NCI-H226 (cell line): Measurements from ENCODE around the gene CDKAL1.
A peak's percentile ranks its signal among the peaks of the same experiment; 100 is the strongest.

ENCODE experiments used
- DNase-seq: peaks from one replicate; pipeline ENCODE4 v3.0.0-alpha.2; 2015

Gene CDKAL1

DNA sequence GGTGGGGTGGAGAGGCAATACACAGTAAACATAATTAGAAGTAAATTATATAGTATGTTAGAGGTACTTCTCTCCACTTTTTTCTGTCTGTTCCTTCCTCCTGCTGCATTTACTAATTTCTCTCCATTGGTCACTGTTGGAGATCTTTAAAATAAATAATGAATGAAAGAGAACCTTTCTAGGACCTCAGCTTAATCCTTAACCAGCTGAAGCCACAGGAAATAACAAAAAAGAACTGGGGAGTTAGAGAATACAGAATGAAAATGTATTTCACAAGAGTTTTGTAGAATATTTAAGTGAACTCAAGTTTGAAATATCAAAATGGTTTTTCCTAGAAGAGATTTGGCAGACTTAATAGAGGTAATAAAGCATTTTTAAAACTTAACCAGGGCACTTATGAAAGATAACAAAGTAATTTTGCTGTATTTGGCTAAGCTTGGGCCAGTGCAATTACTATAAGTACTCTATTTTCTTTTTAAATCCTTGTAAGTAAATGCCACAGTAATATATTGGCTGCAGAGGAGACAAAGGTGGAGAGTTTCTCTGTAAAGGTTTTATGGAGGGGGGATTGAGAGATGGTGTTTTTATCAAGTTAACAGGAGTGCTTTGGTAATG lies 405.0 kb downstream of the CDKAL1 start:
- DNase-seq = no peak

DNA sequence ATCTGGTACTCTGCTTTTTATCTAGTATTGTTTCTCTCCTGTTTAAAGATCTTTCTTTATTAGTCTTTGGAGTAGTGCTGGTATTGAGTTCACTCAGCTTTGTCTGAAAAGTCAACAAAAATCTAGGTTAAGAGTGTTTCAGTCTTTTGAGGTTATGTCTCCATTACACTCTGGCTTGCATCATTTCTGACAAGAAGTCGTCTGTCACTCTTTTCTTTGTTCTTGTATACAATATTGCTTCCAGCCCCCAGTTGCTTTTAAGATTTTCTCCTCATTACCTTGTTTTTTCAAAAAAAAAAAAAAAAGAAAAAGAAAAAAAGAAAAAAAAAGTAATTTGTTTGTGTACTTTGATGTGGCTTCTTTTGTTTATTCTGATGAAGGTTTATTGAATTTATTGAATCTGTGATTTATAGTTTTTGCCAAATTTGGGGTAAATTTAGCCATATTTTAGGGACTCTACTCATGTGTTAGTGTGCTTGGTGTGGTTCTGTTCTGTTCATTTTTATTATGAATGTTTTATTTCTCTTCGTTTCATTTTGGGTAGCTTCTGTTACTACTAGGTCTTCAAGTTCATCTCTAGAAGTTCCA lies 408.9 kb downstream of the CDKAL1 start:
- no peak for DNase-seq

DNA sequence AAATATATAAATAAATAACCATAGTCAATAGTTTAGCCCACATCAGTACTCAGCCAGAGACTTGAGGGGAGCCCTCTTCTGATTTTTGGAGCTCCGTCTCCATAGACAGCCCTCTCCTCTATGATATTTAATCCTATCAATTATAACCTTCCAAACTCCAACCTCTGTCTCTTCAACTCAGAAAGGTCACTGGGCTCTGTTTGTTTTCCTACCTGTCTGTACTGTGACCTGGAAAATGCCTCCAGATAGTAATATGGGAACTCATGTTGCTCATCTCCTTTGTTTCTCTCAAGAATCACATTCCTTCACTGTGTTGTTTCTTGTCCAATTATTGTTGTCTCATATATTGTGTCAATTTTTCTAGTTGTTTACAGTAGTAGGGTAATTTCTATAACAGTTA lies 409.7 kb downstream of the CDKAL1 start:
- no peak for DNase-seq

DNA sequence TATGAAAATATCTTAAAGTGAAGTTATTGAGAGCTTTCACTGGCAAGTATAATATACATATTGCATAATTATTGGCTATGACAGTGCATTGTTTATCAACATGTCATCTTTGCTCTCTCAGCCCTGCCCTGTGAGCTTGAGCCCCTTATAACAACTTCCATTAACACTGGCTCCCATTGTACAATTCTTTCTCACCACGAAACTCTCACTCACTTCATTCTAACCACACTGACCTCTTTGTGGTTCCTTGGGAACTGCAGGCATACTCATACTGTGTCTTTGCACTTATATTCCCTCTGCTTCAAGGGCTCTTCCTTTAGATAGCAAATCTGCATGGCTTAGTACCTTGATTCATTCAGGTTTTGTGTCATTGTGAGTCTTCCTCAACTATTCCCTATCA lies 411.8 kb downstream of the CDKAL1 start:
- DNase-seq = peak; percentile 16

DNA sequence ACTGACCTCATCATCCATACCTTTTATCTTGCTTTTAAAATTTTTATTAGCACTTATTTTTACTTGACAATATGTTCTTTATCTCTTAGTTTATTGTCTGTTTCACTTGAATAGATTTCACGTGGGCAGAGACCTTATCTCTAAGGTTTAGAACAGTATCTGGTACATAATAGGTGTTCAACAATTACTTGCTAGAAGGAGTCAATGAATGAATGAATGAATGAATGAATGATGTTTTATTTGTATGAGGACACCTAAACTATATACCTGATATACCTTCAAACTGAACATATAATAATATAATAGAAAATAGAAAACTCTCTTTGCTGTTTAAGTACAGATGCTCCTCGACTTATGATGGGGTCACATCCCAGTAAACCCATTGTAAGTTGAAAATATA lies 412.6 kb downstream of the CDKAL1 start:
- no peak for DNase-seq

DNA sequence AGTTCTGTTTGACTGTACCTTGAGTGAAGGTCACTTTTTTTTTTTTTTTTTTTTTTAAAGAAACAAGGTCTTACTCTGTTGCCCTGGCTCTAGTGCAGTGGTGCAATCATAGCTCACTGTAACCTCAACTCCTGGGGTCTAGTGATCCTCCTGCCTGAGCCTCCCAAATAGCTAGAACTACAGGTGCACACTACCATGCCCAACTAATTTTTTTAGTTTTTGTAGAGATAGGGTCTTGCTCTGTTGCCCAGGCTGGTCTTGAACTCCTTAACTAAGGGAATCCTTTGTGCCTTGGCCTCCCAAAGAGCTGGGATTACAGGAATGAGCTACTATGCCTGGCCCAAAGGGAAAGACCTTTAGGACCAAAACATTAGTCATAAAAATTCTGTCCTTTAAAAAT lies 413.7 kb downstream of the CDKAL1 start:
- no peak for DNase-seq

DNA sequence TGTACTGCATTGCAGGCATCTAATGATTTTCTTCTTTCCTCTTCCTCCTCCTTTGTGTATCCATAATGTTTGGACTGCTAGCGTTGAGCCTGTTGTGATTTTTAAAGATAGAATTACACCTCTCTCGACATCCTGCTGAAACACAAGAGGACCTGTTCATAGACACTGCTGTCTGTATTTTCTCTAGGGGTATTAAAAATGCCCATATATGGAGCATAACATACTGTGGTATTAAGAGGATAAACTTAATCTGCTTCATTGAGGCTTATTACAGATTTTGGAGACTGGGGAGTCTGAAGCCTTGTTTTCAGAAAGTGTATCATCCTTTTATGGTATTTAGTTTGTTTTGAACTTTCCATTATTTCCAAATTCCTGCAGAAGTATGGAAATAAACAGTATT lies 414.3 kb downstream of the CDKAL1 start:
- DNase-seq = no peak

DNA sequence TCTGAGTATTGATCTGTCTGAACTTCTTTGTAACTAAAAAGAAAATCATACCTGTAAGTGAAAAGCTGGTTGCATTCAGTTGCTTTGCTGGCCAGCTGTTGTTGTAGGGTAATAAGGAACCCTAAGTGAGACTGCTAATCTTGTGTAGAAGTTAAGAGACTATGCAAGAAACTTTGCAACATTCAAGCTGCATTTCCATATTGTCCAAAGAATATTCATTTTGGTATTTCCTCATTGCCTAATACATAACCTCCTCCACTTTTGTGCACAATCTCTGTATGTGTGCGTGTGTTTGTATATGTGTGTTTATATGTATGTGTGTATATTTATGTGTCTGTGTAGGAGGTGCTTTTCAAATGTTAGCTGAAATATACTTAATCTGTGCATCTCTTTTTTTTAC lies 414.9 kb downstream of the CDKAL1 start:
- no peak for DNase-seq

DNA sequence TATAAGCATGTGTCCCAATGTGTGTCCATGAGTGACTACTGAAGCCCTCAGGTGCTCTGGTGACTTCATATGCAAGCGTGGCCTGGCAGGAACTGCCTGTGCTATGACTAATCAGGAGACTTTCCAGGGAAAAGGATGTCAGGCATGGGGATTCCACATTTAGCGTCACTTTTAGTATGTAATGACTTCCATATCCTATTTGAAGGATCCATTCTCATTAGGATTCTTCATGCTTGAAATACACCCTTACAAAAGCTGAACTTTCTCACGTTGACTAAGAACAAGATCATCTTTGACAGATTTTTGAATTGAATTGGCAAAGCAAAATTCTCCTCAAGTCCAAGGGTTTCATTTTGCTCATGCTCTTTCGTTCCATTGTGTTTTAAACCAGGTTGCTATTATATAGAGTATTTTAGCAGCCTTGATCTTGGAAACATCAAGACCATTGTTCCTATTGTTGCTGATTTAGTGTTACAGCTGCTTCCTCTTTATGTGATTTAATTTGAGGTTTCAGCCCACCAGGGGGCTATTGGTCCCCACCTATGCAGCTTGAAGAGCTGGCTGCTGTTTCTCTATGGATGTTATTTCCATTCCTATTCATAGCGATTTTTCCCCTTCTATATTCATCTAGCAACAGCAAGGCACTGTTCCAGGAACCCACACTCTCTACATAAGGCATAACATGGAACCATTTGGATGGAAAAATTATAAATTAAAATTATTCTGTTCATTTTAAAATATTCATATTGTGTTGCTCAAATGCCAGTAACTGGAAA lies 418.6 kb downstream of the CDKAL1 start:
- peak; percentile 16 for DNase-seq

DNA sequence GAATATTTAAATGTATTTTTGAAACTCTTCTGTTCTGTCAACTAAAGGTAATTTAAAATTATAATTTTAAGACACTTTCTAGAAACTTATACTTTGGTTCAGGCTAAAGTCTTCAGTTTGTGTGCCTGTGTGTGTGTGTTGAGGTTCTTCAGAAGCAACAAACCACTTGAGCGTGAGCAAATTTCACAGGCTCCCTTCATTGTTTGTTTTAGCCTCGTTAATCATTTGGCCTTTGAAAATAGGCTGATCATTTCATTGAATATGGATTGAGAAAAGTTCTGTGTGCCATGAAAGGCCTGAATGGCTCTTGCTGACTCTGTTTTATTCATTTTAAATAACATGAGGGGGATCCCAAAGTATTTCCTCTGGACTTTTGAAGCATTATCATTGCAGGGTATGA lies 420.1 kb downstream of the CDKAL1 start:
- DNase-seq = no peak

DNA sequence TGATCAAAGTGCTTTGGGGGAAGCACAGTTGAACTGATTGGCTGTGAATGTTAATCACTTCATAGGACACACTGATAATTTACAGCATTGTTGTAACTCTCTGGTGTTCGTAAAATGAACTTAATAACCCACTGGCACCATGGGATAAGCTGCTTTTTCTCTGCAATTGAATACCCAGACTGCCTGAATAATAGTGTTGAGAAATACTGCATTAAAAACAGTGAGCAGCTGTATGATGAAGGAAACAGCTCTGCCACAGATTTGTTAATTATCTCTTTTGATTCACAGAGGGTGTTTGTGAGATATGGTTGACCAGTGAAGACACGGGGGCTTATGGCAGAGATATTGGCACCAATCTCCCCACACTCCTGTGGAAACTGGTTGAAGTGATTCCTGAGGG lies 420.9 kb downstream of the CDKAL1 start:
- DNase-seq = no peak

DNA sequence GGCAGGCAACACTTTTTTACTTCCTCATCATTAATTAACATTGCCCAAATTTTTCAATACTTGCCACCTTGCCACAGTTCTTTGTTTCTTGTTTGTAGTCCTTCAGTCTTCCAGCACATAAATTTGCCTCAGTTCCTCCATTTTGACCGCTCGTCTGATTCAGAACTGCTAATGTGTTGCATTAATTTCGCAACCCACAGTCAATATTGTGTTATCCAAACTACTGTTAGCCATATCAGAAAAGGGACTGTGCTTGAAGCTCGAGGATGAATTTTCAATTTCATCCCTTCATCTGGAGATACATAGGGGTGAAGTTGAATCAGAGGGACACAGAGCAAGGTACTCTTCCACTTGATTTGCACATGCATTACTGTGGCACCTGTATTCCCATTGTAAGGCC lies 421.5 kb downstream of the CDKAL1 start:
- no peak for DNase-seq

DNA sequence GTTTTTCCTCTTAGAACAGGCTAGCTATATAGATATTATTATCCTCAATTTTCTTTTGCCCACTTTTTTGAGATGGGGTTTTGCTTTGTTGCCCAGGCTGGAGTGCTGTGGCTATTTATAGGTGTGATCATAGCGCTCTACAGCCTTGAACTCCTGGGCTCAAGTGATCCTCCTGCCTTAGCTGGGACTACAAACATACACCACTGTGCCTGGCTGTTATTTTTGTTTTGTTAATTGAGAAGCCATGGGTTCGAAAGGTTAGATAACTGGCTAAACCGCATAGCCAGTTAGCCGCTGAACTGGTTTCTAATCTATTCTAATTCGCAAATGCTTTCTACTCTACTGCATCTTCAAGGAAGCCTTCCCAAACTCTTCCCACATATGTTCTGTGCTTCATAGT lies 425.8 kb downstream of the CDKAL1 start:
- no peak for DNase-seq

DNA sequence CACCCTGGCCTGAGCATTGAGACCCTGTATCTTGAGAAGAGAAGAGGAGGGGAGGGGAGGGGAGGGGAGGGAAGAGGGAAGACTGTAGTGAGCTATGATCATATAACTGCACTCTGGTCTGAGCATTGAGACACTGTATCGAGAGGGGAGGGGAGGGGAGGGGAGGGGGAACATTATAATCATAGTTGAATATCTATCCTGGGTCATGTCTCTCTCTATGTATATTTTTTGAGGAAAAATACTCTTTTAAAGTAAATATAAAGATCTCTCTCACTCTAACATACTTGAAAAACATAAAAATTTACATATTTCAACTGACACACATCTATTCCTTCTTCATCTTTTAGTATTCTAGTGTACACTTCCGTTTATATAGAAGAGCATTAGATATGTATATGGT lies 431.0 kb downstream of the CDKAL1 start:
- DNase-seq = no peak

DNA sequence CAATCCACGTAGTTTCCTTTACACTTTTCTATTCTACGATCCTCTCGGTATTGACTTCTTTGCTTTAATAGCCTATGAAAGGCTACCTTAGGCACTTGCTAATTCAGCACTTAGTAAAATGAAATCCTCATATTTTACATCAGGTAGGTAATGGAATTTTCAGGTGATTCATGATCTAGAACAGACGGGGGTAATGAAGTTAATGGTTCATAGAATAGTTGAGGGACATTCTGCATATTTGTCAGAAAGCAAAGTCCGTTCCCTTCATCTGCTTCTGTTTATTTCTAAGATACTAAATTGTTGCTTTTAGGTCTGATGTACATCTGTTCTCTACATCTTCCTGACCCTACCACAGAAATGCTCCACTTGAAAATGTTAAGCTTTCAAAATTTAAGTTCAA lies 431.7 kb downstream of the CDKAL1 start:
- DNase-seq = no peak

DNA sequence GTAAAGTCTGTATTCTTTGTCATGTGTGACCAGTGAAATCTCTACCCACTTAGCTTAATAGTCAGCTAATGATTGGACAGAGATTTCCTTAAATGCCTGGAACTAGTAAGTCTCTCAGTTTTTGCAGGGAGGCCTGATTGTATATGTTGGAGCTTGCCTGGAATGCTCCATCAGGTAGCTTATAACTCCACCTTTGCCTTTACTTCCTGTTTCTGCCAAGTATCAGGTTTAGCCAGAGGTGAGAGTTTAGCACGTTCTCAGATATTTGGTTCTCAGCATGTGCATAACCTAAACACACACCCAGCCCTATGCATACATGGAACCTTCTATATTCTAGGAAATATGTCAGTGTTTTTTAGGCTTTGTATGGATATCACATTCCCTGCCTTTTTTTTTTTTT lies 435.3 kb downstream of the CDKAL1 start:
- no peak for DNase-seq

DNA sequence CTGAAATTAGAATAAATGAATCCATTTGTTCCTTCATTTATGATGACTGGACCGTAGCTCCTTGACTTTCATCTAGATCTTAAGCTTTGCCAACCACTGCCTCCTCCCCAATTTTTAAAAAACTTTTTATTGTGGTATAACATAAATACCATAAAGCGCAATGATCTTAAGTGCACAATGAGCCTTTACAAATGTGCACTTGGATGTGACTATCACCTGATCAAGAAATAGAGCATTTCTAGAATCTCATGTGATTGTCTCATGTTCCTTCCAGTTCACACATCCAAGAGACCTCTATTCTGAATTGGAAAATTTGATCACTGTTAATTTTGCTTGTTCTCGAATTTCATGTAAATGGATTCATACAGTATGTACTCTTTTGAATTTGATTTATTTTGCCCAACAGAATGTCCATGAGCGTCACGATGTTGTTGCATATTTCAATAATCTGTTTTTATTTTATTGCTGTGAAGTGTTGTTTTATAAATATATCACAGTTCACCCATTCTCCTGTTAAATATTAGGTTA lies 442.2 kb downstream of the CDKAL1 start:
- no peak for DNase-seq

DNA sequence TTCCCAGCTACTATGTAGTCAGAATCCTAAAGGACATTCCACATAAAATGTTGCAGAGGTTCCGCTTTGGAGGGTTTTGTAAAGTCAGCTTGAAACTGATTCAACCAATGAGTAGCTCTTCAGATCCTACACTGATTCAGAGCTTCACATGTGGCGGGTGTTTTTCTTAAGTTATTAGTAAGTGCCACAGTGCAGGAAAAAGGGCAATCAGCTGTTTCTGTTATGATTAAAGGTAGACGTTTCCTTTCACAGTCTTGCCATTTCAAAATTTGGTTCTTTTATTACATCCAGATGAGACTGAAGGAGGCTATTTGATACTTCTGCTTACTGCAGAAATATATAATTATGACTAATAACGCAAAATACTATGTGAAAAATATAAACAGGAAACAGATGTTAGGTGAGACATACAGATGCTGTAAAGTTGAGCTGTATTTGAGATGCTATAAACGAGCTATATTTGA lies 443.9 kb downstream of the CDKAL1 start:
- DNase-seq = no peak

DNA sequence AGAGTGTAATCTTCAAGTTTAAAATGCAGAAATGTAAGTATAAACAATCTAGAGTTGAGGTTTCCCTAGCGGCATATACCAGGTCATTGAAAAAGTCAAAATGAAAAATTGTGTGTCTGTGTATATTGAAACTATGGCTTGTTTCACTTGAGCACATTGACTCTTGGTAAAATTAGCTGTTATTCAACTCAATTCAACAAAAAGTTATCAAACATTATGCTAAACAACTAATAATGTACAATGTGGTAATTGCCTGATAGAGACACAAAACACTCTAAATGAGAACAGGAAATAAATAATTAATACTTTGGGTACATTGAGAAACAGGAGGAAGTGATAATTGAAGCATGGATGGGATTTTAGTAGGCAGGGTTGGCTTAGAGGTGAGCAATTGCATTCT lies 444.8 kb downstream of the CDKAL1 start:
- no peak for DNase-seq

DNA sequence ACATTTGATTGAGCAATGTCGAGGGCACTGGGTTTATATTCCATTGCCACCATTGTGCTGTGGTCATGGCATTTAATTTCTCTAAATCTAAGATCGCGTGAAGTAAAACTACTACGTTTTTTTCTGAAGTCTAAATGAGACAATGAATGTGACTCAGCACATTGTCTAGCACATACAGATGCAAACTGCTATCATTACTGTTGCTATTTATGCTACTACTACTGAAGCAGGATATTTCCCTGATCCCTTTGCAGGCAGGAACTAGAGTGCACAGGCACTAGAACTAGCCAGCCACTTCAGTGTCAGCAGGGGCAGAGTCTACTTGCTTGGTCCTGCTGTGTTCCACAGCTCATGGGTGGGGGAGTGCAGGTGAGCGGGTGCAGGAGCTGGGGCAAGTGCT lies 449.7 kb downstream of the CDKAL1 start:
- DNase-seq = no peak

DNA sequence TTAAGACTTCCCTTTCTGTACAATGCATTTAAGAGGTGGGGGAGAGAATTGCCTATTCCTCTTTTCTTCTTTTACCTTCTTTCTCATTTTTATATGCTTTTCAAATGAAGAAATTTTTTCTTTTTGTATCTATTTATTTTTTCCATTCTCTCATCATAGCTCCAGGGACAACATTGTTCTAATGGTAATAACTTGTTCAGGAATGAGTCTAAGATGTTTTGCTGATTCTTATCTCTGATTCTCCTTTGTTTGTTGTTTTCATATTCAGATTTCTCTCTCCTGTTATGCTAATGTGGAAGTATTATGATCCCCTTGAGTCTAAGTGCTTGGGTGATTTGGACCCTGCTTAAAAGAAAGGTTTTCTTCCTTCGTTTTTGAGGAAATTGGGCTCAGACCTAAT lies 451.6 kb downstream of the CDKAL1 start:
- DNase-seq = no peak

DNA sequence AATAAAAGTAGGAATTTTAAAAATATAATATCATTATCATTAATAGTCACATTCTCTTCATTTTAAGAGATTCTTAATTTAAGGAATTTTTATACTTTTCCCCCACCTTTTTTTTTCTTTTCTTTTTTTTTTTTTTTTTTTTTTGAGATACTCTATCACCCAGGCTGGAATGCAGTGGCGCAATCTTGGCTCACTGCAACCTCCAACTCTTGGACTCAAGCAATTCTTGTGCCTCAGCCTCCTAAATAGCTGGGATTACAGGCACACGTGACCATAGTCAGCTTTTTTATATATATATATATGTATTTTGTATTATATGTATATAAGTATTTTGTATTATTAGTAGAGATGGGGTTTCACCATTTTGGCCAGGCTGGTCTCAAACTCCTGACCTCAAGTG lies 457.7 kb downstream of the CDKAL1 start:
- peak; percentile 24 for DNase-seq

DNA sequence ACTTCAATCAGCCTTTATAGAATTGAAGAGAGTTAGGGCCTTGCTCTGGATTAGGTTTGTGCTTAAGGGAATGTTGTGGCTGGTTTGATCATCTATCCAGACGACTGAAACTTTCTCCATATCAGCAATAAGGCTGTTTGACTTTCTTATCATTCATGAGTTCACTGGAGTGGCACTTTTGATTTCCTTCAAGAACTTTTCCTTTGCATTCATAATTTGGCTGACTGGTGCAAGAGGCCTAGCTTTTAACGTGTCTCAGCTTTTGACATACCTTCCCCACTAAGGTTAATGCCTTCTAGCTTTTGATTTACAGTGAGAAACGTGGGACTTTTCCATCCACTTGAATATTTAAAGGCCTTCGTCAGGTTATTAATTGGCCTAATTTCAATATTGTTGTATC lies 461.8 kb downstream of the CDKAL1 start:
- no peak for DNase-seq

DNA sequence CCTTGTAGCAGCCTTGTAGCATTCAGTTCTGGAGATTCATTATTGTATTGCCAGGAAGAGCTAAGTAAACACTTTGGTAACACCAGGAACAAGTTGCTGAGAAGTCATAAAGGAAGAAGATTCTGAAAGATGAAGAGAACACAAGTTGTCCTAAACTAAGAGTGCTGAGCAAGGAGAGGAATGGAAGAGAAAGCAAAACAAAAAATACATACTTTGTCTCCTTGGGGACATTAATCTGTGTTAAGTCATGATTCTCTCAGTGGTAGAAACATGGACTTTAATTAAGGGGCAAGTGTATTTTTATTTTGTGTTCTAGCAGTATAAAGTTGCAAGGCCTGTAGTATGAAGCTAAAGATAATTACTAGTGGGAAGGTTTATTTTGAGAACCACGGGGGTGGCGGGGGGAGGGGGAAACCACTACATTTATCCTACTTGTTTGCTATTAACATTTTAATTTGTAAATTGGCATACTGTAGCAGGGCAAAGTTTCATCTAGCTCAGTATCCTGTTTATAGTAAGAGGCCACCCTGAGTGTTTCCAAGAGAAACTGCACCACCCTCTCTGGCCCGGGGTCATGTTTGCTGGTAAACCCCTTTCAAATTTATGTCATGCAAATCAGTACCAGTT lies 463.0 kb downstream of the CDKAL1 start:
- no peak for DNase-seq
